HepG2 (cell line): Measurements from ENCODE around the gene LRRC34. TPM values are rescaled to one million over a fixed set of nuclear protein-coding genes. Genes with fewer than 3 reads are reported as not detected.

ENCODE experiments used
- ATAC-seq: fragments of 200-7000 bp; cut with Tn5 transposase; 3 replicates; pipeline ENCODE4 v1.9.1; 2020; ENCODE audit warnings: mild to moderate bottlenecking, moderate library complexity
- BruUV-seq: library from RNA; stranded (reverse); fragments of 400-500 nt; replicated peaks from 2 replicates; lab custom pipeline; 2021; lab: Mats Ljungman, UMichigan
- CTCF ChIA-PET: fragments of 300-600 bp; formaldehyde crosslinking; extraction: SDS; loops from one replicate; lab custom pipeline; 2021; ENCODE audit warnings: low total read pairs, inconsistent platforms, low intra/inter-chr PET ratio; lab: Yijun Ruan, JAX
- POLR2A ChIA-PET: fragments of 350-600 bp; sonication (Branson Sonifier 250); formaldehyde crosslinking; loops from one replicate; lab custom pipeline; 2020; ENCODE audit warnings: antibody characterized with exemption, inconsistent platforms; lab: Yijun Ruan, JAX
- DNase-seq: peaks from one replicate; pipeline ENCODE4 v3.0.0-alpha.2; 2015; ENCODE audit warnings: low spot score
- FAIRE-seq: peaks from 3 replicates; lab custom pipeline; 2011; peaks lifted over from hg19 to GRCh38; lab: Jason Lieb, UNC
- H2AFZ ChIP-seq: one replicate; pipeline ENCODE4 v1.6.1; 2011; ENCODE audit warnings: low read length, inconsistent platforms
- H3K27ac ChIP-seq: fragments of 300-600 bp; 3 replicates; pipeline ENCODE4 v1.8.0; 2011; ENCODE audit warnings: mixed run types, mild to moderate bottlenecking, mixed read lengths, low read length, inconsistent platforms; ENCODE audit not compliant: insufficient read depth; ENCODE audit errors: extremely low read length
- H3K27me3 ChIP-seq, 2 experiments: fragments of 200-600 bp in 1 of 2; 2 replicates in 1 of 2; 3 replicates in 1 of 2; pipeline versions ENCODE4 v1.6.0 to v1.8.0; 2011; ENCODE audit warnings: low read length in 2 of 2, mild to moderate bottlenecking in 2 of 2, moderate library complexity in 2 of 2, inconsistent platforms in 1 of 2; ENCODE audit not compliant: insufficient read depth in 2 of 2, control insufficient read depth in 1 of 2
- H3K36me3 ChIP-seq, 2 experiments: fragments of 200-600 bp in 1 of 2; replicated peaks in 1 of 2; 2 replicates in 1 of 2; 3 replicates in 1 of 2; pipeline versions ENCODE4 v1.5.1 to v1.8.0; 2011; ENCODE audit warnings: low read length in 2 of 2, inconsistent platforms in 1 of 2; ENCODE audit not compliant: insufficient read depth in 2 of 2, control insufficient read depth in 1 of 2
- H3K4me1 ChIP-seq: 2 replicates; pipeline ENCODE4 v1.5.1; 2012; ENCODE audit warnings: low read length, inconsistent platforms; ENCODE audit not compliant: insufficient read depth
- H3K4me2 ChIP-seq: 2 replicates; pipeline ENCODE4 v1.6.0; 2011; ENCODE audit warnings: low read depth, low read length, inconsistent platforms
- H3K4me3 ChIP-seq, 3 experiments: fragments of 200-600 bp in 1 of 3; sonication (generic), shearing (Covaris generic) in 1 of 3; replicated peaks in 1 of 3; 2 replicates each; pipeline ENCODE4 v1.5.1; 2011 to 2016; ENCODE audit warnings: low read length in 3 of 3, inconsistent platforms in 2 of 3, low read depth in 2 of 3, mild to moderate bottlenecking in 2 of 3, control low read depth in 1 of 3, mixed read lengths in 1 of 3; ENCODE audit not compliant: insufficient read depth in 1 of 3
- H3K79me2 ChIP-seq: one replicate; pipeline ENCODE4 v1.6.1; 2011; ENCODE audit warnings: low read length, inconsistent platforms; ENCODE audit not compliant: insufficient read depth
- H3K9ac ChIP-seq: 2 replicates; pipeline ENCODE4 v1.6.0; 2011; ENCODE audit warnings: mild to moderate bottlenecking, low read depth, low read length, inconsistent platforms; ENCODE audit not compliant: insufficient read depth
- H3K9me3 ChIP-seq: 2 replicates; pipeline ENCODE4 v1.5.1; 2012; ENCODE audit warnings: mild to moderate bottlenecking, low read length
- H4K20me1 ChIP-seq: 2 replicates; pipeline ENCODE4 v1.6.0; 2011; ENCODE audit warnings: inconsistent platforms, mild to moderate bottlenecking, low read length, moderate library complexity; ENCODE audit not compliant: insufficient read depth
- ATF2 ChIP-seq: sonication (generic); formaldehyde crosslinking; IDR thresholded peaks from 2 replicates; pipeline ENCODE4 v1.4.0; 2020; ENCODE audit warnings: missing genetic modification reagents
- CREB3 ChIP-seq: sonication (generic); formaldehyde crosslinking; IDR thresholded peaks from 2 replicates; pipeline ENCODE4 v1.5.0; 2020; ENCODE audit warnings: missing genetic modification reagents
- HOXD1 ChIP-seq: sonication (generic); formaldehyde crosslinking; IDR thresholded peaks from 2 replicates; pipeline ENCODE4 v1.5.0; 2020; ENCODE audit warnings: missing genetic modification reagents
- RXRB ChIP-seq: IDR thresholded peaks from 2 replicates; pipeline ENCODE4 v1.6.1; 2016; ENCODE audit warnings: borderline replicate concordance, missing genetic modification reagents, missing compliant biosample characterization
- ZBTB38 ChIP-seq: sonication (generic); formaldehyde crosslinking; IDR thresholded peaks from 2 replicates; pipeline ENCODE4 v1.5.1; 2020; ENCODE audit warnings: mild to moderate bottlenecking, missing genetic modification reagents
- ZEB1 ChIP-seq: IDR thresholded peaks from 2 replicates; pipeline ENCODE4 v1.6.1; 2012; ENCODE audit warnings: mild to moderate bottlenecking, low read depth, inconsistent platforms; ENCODE audit not compliant: insufficient replicate concordance
- ZNF318 ChIP-seq: sonication (generic); formaldehyde crosslinking; IDR thresholded peaks from 2 replicates; pipeline ENCODE4 v1.4.0; 2020; ENCODE audit warnings: mild to moderate bottlenecking, missing genetic modification reagents
- WGBS: methylation state at CpG from one replicate; pipeline ENCODE4 v1.1.6; 2017; ENCODE audit warnings: low lambda C conversion rate; 5-methylcytosine and 5-hydroxymethylcytosine counted together
- in situ Hi-C: cut with HindIII; loops from 2 replicates; pipeline ENCODE4 v1.10.0; 2017; ENCODE audit warnings: low pct_unique_long_range_greater_than_20kb; ENCODE audit not compliant: extremely low pct_ligation_motif_present
- intact Hi-C: fragments of 100-400 bp; cut with micrococcal nuclease; formaldehyde crosslinking; loops from one replicate; pipeline ENCODE4 v1.10.0; 2022; ENCODE audit not compliant: unreplicated experiment
- polyA plus RNA-seq, 8 experiments: library from polyadenylated mRNA; depleted of rRNA in 3 of 8; stranded (reverse) in 7 of 8; unstranded in 1 of 8; fragments of >200 nt; fragmentation: Illumina TruSeq in 4 of 8; extraction: Trizol in 4 of 8; gene quantifications; 2 replicates each; pipeline versions ENCODE4 v1.2.1 to v1.2.3, GENCODE V29; 2011 to 2016; ENCODE audit warnings: low read depth in 4 of 8, missing spikeins in 1 of 8, mixed read lengths in 1 of 8; ENCODE audit not compliant: insufficient read depth in 1 of 8
- total RNA-seq, 5 experiments: library from RNA; depleted of rRNA; stranded (reverse); fragments of >200 nt; fragmentation: Illumina TruSeq; extraction: Trizol; gene quantifications; 2 replicates each; pipeline ENCODE4 v1.2.3, GENCODE V29; 2016; ENCODE audit warnings: low read depth in 1 of 5

Gene LRRC34
- total and polyA plus RNA-seq, 2 of the 13 experiments (the other 11 are each of a cell fraction or from before 2014, with no cell fraction given): not detected

- Histone ChIP-seq H3K79me2 (no peaks in the 10 kb centered on the region), H4K20me1 (no peaks in the 10 kb centered on the region), H2AFZ (no peak overlapping the region), H3K9me3 (no peaks in the 10 kb centered on the region), H3K36me3 (no peaks in the 10 kb centered on the region), H3K4me3 (no peak overlapping the region), H3K27ac (no peak overlapping the region), H3K27me3 (0 out of 5 replicates have a peak, but pooled peaks cover 0 to 4% of the 10 kb centered on the region in 2 experiments), H3K4me1 (peaks cover 13% of the 10 kb centered on the region), H3K4me2 (no peak overlapping the region), H3K9ac (no peak overlapping the region)
- intact Hi-C loops (no loop called here), in situ Hi-C loops (no loop called here)
- POLR2A ChIA-PET: no interaction called here
- no TSS peak for BruUV-seq
- WGBS: 26% methylated on average over 2 of the region's 2 CpGs
- no peak for DNase-seq
- ATAC-seq: no peak
- CTCF ChIA-PET: no interaction called here
- FAIRE-seq: no peak
- TF ChIP-seq HOXD1 (CRISPR knock-in tag) (no peak), ZNF318 (CRISPR knock-in tag) (no peak), RXRB (no peak), ZBTB38 (no peak), CREB3 (CRISPR knock-in tag) (no peak), ZEB1 (no peak), ATF2 (CRISPR knock-in tag) (no peak)
Observed at GRCh38 chr3:169759256-169759655, 53.4 kb downstream of the LRRC34 start.
